HG02840 (cell line): ENCODE data around the gene TEX19.

ENCODE experiments used
- ATAC-seq: cut with Tn5 transposase; IDR thresholded peaks from one replicate; pipeline ENCODE4 v1.9.1; 2021; ENCODE audit warnings: mild to moderate bottlenecking, moderate library complexity, moderate number of reproducible peaks; ENCODE audit not compliant: unreplicated experiment, low FRiP score

TEX19 gene, protein sequence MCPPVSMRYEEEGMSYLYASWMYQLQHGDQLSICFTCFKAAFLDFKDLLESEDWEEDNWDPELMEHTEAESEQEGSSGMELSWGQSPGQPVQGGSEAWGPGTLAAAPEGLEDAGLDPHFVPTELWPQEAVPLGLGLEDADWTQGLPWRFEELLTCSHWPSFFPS

DNA sequence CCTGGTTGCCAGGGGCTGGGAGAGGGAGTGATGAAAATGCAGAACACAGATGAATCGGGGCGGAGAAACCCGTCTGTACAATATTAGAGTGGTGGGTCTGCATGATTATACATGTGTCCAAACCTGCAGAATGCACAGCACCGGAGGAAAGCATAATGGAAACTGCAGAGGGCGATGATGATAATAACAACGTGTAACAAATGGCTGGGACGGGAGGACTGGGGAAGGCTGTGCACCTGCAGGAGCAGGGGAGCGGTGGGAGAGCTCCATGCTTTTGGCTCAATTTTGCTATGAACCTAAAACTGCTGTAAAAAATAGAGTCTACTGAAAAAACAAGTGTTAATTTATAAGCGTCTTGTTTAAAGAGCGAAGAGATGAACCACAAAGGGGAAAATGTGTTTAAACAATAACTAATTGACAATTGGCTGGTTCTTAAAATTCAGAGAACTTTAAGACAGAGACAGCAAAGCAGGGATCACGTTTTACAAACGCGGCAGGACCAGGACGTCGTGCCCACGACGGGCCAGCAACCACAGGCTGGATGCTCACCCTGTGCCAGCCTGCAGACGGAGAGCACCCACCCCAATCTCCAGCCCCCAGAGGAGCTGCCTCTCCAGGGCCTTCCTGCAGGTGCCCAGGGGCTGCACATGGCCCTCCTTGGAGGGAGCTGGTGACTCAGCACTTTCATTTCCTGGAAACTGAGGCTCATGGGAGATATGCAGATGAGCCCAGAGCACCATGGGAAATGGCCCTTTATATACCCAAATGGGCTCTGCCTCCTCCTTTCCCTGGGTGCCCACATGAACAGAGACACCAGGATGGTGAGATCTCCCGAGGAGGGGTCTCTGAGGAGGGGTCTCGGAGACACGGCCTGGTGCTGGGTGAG, at the start of gene TEX19:
Gene TEX19, plus strand, starts transcription at position 783 of the 886 bp plus-strand sequence. CDS start 2,904 bp downstream, outside the sequence.
- no peak for ATAC-seq

DNA sequence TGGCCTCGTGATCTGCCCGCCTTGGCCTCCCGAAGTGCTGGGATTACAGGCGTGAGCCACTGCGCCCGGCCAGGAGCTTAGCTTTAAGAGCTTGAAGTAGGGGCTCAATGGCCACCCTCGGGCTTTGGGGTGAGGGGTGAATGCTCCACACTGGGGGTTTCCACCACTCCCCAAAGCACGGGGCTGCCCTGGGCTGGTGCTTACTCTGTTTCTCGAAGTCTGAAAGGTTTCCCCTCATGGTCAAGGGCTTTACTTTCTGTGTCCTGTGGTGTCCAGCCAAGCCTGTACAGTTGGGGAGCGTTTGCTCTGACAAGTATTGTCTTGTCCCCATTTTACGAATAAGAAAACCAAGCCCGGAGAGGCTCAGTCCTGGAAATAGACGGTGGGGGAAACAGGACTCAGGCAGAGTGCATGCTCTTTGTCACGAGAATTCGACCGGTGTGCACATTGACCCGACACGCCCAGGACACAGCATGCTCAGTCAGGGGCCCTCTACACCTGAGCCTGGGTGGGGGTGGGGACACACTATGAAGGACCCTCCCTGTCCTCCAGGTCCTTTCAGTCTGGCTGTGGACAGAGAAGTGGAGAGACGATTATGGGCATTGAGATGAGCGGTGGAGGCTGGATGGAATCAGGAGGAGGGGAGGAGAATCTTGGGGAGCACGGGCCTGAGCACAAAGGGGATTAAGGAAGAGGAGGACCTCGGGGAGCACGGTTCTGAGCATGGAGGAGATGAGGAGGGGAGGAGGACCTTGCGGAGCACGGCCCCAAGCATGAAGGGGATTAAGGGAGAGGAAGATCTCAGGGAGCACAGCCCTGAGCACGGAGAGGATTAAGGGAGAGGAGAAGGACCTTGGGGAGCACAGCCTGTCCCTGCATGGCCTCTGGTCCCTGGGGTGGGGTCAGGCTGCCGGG, 49.1 kb upstream of the TEX19 start:
- ATAC-seq: no peak

DNA sequence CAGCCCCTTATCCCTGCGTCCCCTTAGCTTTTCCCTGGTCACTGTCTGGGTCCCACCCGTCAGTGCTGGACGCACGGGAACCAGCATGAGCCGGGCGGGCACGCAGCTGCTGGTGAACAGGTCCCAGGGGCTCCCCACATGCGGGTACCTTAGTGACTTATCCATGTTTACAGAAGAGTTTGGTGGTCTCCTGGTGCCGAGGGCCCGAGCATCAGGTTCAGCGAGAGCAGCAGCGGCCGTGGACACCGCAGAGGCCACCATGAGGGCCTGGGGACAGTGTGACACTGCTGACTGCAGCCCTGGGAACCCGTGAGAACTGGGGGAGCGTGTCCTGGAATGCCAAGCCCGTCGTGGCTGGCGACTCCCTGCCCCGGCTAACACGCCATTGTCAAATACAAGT, 48.2 kb upstream of the TEX19 start:
- ATAC-seq: no peak

DNA sequence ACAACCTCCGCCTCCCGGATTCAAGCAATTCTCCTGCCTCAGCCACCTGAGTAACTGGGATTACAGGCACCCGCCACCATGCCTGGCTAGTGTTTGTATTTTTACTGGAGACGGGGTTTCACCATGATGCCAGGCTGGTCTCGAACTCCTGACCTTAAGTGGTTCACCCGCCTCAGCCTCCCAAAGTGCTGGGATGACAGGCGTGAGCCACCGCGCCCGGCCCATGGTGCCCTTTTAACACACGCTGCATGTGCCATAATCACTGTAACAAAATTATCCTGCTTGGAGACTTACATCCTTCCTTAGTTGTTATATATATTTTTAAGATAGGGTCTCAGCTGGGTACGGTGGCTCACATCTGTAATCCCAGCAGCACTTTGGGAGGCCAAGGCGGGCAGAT, 47.1 kb upstream of the TEX19 start:
- no peak for ATAC-seq

DNA sequence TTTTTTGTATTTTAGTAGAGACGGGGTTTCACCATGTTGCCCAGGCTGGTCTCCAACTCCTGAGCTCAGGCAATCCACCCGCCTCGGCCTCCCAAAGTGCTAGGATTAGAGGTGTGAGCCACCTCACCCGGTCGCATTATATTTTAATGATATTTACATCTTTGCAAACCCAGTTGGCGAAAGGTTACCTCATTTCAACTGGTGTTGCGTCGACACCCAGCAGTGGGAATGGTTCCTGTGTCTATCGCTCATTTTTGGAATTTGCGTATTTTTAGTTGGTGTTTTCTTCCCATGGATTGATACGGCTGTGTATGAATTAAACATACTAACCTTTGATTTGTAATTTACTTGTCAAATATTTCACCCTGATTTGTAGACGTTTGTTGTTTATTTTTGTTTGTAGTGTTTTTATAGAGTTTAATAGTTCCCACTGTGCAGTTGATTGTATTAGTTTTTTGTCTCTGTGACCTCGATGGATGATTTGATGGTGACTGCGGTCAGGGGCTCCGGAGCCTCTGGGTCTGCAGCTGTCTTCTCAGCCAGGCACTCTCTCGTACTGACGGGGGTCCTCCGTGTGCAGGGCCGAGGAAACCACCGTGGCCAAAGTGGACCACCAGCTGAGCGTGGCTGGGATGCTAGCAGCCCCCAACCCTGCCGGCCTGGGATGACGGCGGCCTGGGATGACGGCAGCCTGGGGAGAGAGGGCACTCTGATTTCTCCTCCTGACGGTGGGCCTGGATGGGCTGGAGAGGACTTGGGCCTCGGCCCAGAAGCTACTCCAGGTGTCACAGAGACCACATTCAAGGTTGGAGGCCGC, 45.6 kb upstream of the TEX19 start:
- ATAC-seq: no peak

DNA sequence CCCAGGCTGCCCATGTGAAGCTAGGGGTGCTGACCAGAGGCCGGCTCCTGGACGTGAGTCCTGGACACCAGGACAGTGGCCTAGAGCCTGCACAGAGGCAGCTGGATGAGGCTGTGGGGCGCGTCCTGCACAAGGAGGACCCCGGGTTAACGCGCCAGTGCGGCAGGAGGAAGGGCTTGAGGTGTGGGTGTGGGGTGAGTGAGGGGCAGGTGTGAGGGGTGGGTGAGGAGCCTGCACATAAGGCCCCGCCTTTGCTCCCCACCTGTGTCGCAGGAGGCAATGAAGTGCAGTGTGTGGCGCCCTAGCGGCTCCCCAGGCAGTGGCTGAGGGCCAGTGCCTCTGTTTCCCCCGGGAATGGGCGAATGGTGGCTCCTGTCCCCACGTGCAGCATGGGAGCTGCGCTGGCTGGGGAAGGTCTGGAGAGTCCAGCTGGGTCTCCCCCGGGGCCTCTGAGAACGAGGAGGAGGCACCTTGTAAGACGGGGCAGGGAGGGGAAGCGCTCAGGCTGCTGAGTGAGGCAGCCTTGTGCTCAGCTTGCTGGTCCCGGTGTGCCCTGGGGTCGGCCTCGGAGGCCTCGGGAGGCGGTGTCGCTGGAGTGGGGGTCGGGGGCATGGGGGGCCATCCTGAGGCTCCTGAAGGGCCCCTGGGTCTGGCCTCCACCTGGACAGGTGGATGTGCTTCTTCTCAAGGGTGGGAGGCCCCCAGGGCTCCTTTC, 44.9 kb upstream of the TEX19 start:
- ATAC-seq: no peak

DNA sequence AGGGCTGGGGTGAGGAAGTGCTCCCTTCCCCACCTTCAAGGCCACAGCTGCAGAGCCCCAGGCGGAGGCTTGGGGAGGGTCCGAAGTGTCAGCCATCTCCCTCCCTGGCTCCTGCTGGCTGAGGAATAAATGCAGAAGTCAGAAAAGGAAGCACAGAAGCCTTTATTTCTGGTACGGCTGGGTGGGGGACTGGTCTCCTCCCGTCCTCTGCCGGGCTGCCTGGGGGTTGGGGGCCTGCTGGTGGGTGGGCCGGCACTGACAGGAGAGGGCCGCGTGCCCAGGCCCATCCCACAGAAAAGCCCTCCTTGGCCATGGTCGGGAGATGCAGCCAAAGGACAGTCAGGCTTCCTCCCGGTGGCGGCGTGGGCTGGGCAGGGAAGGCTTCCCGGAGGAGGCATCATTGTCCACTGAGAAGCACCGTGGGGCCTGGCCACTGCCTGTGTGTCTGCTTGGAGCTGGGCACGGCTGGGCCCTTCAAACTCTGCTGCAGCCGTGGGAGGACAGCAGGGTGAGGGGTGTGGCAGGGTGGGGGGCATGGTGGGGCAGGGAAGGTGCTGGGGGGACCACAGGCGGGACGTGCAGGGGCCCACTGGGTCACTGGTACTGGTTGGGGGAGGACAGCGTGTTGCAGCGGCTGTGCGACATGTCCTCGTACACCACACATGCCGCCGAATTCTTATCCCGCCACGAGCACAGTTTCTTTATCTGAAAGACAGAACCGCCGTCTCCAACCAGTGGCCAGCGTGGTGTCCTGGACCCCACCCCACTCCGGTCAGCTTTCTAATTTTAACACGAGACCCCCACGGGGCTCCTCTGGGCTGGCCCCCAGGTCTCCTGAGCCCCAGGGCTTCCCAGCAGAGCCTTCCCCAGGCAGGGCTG, 44.1 kb upstream of the TEX19 start:
- no peak for ATAC-seq

DNA sequence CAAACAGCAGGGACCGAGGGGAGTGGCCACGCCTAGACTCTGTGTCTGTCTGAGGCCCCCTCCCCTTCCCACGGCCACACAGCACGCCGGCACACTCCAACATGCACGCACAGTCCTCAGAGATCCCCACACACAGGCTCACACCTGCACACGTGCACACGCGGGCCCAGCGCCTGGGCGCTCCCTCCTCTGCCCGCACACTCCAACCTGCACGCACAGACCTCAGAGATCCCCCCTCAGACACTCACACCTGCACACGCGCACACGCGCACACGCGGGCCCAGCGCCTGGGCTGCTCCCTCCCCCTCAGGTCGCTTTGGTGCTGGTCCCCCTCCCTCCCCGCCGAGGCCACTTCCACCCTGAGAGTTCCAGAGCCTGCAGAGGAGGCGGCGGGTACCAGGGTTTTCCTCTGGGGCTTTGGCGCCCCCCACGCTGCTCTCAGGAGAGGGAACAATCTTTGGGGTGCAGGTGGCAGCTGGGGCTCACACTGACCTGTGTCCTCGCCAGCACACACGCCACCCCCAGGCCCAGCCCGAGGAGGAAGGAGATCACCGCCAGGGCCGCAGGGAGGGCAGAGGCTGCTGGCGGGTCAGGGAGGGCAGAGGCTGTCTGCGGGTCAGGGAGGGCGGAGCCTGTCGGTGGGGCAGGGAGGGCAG, 43.2 kb upstream of the TEX19 start:
- ATAC-seq: no peak

DNA sequence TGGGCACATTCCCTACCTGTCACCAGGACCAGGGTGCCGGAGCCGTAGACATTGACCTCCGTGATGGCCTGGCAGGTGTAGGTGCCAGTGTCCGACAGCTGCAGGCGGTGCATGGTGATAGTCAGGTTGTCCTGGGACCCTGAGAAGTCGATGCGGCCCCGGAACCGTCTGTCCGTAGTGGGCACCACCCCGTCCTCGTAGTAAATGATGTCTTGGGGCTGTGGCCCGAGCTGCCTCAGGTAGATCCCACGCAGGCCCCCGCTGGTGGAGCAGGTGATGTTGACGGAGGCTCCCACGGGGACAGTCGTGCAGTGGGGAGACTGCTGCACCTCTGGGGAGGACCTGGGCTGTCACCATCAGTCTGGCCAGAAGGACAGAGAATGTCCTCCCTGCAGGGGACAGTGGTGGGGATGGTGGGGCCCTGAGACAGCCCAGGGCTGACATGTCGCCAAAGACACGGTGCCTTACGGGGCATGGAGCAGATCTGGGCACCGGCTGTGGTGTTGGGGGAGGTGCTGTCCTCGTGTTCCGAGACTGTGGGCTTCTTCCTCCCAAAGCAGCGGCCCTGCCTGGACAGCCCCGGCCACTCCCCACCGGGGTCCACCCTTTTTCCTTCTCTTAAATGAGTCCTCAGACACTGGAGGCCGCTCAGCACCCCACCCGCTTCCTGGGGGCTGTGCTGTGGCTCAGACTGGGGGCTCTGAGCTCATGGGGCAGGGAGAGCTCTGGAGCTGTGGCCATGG, 42.2 kb upstream of the TEX19 start:
- no peak for ATAC-seq

DNA sequence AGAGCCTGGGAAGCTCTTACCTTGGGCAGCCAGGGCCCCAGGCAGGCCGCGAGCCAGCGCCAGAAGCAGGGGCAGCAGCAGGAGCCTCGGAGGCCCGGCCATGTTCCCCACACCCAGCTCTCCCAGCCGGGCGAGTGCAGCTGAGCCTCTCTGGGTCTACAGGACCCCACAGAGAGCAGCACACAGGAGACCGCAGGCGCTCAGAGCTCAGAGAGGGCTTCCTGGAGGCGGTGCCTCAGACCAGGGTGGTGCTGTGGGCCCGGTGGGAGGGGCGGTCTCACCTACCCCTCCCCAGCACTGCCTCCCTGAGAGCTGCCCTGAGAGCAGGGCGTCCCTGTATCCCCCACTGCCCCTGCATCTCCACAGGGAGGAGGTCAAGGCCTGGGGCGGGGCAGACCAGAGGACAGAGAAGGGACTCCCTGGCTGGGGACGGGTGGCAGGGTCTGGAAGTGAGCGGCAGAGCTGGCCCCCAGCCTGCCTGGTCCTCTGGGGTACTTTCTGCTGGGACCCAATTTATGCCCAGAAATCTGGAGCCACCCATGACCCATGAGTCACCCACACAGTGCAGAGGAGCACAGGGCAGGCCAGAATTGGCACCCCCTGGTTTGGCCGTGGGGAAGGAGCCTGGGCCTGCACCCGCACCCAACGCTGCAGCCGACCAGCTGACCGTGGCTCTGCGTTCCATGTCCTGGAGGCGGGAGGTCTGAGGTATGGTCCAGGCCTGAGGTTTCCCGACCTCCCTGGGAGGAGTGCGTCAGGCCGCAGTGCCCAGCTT, 41.5 kb upstream of the TEX19 start, which contains the start of gene CD7:
Gene CD7, minus strand, starts transcription at position 215 of the 775 bp plus-strand sequence. Its CDS starts 113 bp downstream, at position 102.
- no peak for ATAC-seq

DNA sequence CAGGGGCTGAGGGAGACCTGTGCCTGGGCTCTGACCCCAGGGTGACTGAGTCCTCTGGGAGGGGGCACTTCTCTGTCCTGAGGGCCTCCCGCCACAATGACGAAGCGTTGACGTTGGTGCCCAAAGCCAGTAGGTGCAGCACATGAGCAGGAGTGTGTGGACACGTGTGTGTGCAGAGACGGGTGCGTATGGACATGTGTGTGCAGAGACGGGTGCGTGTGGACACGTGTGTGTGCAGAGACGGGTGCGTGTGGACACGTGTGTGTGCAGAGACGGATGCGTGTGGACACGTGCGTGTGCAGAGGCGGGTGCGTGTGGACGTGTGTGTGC, 40.9 kb upstream of the TEX19 start:
- ATAC-seq: no peak

DNA sequence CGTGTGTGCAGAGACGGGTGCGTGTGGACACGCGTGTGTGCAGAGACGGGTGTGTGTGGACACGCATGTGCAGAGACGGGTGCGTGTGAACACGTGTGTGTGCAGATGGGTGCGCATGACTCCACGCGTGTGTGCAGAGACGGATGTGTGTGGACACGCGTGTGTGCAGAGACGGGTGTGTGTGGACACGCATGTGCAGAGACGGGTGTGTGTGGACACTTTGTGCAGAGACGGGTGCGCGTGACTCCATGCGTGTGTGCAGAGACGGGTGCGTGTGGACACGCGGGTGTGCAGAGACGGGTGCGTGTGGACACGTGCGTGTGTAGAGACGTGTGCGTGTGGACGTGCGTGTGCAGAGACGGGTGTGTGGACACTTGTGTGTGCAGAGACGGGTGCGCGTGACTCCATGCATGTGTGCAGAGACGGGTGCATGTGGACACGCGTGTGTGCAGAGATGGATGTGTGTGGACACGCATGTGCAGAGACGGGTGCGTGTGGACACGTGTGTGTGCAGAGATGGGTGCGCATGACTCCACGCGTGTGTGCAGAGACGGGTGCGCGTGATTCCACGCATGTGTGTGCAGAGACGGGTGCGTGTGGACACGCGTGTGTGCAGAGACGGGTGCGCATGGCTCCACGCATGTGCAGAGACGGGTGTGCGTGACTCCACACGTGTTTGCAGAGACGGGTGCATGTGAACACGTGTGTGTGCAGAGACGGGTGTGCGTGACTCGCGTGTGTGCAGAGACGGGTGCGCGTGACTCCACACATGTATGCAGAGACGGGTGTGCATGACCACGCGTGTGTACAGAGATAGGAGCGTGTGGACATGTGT, 40.1 kb upstream of the TEX19 start:
- ATAC-seq: no peak

DNA sequence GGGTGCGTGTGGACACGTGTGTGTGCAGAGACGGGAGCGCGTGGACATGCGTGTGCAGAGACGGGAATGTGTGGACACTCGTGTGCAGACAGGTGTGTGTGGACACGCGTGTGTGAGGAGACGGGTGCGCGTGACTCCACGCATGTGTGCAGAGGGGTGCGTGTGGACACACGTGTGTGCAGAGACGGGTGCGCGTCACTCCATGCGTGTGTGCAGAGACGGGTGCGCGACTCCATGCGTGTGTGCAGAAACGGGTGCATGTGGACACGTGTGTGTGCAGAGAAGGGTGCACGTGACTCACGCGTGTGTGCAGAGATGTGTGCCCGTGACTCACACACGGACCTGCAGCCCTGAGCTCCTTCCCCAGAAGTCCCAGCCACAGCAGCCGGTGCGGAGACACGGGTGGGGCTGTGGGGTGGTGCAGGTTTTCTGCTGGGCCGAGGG, 39.4 kb upstream of the TEX19 start:
- no peak for ATAC-seq

DNA sequence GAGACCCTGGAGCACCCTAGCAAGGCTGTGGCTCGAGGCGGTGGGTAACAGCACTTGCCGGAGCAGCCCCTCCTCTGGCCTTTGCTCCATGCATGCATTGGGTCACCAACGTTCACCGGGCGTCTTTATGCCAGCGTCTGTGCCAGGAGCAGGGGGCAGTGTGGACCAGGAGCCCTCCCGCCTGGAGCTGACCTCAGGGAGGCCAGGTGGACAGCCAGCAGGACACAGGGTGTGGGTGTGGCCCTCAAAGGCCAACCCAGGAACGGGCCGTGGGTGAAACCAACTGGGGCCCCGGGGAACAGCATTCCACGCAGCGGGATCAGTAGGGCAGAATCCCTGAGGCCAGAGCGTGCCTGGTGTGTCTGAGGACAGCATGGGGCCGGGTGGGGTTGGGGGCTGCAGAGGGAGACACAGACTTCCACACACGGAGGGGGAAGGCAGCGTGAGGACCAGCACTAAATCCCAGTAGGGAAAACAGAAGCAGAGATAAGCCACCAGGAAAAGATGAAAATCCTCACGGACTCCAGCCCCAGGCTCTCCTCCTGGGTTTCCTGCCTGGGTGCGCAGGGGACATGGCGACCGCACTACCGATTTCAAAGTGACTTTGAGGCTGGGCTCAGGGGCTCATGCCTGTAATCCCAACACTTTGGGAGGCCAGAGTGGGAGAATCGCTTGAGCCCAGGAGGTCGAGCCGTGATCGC, 38.8 kb upstream of the TEX19 start:
- ATAC-seq: no peak
